GM19395 (cell line): ENCODE measurements around the gene DPYSL5.
"Not testable (repeated sequence)": the region's sequence is repeated elsewhere in the genome, so short reads cannot be mapped to it uniquely, and the experiment has no call there.

Experiments used
- ATAC-seq: cut with Tn5 transposase; IDR thresholded peaks from one replicate; pipeline ENCODE4 v1.9.1; 2021; ENCODE audit warnings: mild to moderate bottlenecking, moderate library complexity; ENCODE audit not compliant: unreplicated experiment

DPYSL5 gene

DNA sequence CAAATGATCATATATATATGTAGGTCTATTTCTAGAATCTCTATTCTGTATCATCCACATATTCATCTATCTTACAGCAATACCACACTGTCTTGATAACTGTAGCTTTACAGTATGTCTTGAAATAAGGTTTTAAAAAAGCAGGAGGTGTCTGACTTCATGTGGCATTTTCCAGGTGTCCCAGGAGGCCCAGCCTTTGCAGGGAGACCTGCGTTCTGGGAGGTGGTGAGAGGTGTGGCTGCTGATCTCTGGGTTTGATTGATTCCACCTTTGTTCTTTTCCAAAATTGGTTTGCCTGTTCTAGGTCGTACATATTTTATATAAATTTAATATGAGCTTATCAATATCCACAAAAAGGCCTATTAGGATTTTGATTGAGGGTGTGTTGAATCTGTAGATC lies 26.6 kb downstream of the DPYSL5 start:
- ATAC-seq, result no peak

DNA sequence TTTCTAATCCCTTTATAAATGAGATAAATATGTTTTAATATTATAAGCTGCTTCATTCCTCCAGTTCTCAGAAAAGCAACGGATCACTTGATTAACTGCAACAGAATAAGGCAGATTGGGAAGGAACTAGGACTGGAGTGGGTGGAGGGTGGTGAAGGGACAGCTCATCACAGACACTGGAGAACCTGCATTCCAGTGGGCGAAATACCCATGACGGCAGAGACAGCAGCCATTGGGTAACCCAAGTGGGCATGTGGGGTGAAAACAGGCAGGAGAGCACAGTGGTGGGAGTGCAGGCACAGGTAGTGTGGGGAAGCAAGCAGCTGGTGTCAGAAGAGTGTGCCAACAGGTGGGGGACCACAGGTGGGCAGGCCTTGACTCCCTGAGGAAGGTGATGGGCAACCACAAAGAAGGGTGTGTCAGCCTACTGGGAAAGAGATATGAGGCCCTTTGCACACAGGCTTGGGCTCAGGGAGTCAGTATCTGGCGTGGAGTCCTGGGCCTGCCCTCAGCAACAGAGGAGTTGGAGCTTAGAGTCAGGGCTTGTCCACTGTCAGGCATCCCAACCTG lies 27.2 kb downstream of the DPYSL5 start:
- ATAC-seq, result no peak

DNA sequence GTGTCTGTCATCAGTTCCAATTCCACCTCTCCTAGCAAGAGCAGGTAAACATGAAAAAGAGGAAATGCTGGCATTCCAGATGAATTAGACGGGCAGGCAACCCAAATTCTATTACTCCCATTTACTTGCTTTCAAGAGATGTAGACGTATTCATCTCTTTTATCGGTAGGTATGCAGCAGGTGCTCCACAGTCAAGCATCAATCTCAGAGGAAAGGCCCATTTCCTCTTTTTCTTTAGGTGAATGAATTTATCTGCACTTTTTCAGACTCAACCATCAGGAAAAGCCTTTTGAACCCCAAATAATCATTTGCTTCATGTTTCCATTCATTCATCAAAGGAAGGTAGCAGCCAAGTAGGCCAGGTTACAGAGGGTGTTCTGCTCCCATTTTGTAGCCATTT lies 27.9 kb downstream of the DPYSL5 start:
- ATAC-seq, result no peak

DNA sequence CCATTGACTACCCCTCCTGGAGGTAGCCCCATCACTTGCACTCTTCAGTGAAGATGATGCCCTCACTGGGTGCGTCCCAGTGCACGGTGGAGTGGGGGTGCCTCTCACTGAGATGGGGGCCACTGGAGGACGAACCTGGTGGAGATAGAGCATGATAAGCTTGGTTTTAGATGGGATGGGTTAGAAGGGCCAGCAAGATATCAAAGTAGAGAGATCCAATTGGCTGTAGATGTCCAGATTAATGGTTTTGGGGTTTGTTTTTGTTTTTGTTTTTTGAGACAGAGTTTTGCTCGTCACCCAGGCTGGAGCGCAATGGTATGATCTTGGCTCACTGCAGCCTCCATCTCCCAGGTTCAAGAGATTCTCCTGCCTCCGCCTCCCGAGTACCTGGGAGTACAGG lies 28.3 kb downstream of the DPYSL5 start:
- ATAC-seq, result no peak

DNA sequence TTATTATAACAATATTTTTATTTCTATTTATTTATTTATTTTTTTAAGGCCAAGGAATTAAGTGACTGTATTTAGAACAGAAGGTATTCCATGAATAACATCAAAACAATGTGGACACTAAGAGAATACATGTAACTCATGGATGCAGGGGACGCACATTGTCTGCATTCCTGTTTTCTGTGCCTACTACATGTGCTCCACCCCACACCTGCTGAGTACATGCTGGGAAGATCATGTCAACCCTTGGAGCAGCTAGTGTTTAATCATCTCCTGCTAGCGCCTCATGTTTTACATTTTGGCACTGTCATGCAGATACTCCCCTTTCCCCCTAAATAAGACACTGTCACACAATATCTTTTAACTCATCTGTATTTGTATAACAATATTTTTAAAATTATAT lies 29.3 kb downstream of the DPYSL5 start:
- ATAC-seq, result no peak

DNA sequence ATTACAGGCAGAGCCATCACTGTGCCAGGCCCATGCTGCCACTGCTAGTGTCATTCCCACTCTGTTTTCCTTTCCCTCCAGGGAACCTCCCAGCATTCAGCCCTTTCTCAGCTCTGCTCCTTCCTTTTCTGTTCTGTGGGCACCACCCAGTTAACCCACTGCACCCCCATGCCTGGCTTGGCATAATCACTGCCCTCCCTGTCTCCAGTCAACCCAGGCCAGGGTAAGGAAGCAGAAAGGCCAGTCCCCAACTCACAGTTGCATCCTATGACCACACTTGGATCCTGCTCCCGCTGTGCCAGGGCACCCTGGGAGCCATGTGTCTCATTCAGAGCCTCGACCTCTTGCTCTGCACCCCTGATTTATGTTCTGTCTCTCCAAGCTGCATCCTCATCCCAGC lies 32.2 kb downstream of the DPYSL5 start:
- ATAC-seq, result no peak

DNA sequence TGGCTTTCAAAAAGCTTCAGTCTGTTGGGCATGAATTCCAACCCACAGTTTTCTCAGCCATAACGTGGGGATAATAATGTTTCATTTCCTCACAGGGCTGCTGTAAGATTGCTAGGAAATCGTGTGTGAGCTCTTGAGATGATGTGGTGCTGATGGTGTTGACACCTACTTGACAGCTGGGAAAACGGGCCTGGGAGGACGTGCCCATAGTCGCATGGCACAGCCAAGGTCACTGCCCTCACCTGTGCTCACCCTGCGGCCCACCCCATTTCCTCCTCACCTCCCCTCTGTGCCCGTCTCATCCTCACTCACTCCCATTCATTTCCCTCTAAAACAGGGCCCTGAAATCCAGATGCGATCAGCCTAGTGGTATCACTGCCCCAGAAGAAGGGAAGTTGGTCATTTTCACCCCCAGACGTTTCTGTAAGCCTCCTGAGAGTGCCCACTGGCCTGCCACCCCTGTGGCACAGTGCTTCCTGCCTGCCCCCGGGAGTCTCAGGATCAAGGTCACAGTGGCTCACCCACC lies 33.0 kb downstream of the DPYSL5 start:
- no peak for ATAC-seq

DNA sequence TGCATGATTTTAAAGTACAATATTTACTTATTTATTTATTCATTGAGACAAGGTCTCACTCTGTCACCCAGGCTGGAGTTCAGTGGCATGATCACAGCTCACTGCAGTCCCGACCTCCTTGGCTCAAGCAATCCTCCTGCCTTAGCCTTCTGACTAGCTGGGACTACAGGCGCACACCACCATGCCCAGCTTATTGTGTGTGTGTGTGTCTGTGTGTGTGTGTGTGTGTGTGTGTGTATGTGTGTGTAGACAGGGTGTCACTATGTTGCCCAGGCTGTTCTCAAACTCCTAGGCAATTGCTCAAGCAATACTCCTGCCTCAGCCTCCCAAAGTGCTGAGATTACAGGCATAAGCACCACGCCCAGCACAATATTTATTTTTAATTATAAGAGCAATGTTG lies 34.3 kb downstream of the DPYSL5 start:
- ATAC-seq, result not testable (repeated sequence)

DNA sequence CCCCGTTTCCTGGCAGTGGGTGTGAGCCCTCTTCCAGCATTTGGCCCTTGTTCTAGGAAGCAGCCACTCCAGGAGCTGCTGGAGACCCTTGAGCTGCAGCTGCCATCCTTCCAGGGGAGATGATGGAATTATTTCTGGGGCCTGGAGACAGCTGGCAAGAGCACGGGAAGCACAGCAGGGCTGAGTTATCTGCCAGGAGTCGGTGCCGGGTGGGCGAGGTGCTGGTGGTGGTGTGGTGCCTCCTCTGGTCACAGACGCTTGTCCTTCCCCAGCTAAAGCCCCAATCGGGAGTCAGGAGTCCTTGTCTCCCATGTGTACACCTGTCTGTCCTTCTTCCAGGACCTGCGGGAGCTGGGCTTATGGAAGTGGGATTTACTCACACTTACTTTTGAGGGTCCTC lies 36.0 kb downstream of the DPYSL5 start:
- no peak for ATAC-seq

DNA sequence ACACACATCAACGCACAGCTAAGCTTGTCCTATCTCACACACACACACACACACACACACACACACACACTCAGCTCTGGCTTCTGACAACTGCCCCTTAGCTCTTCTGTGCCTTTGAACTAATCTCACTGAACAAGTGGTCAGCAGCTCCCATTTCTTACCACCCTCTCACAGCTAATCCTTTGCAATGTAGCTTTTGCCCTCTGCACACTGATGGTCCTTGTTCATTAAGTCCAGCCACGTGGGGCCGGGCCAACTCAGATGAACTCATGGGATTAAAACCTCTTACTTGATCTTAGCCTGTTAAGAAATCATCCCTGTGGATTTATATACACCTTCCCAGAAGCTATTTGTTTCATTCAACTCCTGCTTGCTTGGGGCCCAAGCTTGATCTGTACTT lies 36.6 kb downstream of the DPYSL5 start:
- no peak for ATAC-seq

DNA sequence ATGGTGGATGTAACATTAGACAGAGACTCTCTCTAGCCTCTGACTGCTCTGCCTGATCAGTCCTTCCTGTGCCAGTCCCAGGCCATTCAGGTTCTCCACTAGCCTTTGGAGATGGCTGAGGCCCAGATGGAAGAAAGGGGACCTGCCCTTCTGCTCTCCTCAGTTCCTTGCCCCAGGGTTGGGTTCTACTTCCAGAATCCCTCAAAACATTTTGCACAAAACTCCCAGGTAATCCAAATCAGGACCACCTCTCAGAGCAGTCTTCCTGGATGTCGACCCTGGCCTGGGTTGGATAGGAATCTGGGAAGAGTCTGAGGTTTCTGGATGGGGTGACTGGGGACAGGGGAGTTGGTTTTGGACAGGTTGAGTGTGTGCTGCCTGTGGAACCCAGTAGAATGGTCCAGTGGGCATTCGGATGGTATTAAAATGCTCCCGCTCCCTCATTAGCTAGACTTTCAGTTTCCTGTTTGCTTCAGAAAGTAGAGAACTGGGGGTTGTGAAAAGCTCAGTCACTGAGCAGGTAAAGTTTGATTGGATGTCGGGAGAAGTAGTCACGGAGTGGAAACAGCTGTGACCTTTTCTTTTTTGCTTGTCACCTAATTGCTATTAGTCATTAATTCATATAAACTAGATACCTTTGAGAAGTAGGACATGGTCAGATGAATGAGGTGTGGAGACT lies 37.9 kb downstream of the DPYSL5 start:
- ATAC-seq, result no peak

DNA sequence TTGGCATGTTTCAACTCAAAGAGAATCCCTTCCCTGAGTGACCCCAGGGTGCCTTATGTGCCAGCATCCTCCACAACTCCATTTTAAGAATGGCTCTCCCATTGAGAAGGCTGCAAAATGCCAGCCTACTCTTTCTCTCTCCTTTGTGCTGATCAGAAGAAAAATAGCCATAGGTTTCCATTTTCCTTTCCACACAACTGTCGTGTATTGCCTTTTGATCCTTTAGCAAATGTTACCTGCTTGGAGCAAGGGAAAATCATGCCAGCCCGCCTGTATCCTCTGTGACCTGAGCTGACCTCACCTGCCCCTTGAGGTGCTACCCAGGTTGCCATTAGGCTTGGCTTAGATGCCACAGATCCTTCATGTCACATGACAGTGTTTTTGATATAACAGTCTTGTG lies 38.8 kb downstream of the DPYSL5 start:
- no peak for ATAC-seq

DNA sequence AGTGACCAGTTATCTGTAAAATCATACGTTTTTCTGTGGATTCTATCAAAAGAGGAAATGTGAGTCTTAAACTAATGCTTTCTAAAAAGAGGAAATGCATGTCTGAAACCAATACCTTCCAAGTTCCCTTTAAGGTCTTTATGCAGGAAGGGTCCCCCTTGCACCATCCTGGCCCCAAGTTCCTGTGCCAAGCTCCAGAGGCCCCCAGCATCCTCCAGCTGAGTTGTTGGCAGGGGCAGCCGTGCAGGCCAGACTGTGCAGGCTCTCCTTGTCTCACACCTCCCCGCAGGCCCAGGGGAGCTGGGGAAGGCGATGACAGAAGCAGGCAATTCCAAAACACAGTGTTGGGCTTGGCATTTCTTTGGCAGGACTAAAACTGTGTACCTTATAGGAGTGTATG lies 39.2 kb downstream of the DPYSL5 start:
- no peak for ATAC-seq

DNA sequence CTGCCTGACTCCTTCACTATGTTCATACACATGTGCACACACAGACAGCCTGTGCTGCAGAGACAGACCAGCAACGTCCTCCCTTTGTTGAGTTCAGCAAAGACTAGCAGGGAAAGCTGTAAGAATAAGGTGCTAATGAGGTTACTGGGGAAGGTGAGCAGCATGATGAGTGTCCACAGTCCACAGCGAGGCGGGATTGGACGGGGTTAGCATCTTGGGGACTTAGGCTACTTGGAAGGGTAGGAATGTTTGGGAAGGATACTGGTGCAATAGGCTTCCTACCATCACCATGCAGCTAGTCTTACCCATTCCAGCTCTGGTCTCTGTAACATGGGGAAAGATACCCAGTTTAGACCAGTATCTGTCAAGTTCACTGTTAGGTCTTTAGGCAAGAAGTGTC lies 41.9 kb downstream of the DPYSL5 start:
- ATAC-seq, result no peak

DNA sequence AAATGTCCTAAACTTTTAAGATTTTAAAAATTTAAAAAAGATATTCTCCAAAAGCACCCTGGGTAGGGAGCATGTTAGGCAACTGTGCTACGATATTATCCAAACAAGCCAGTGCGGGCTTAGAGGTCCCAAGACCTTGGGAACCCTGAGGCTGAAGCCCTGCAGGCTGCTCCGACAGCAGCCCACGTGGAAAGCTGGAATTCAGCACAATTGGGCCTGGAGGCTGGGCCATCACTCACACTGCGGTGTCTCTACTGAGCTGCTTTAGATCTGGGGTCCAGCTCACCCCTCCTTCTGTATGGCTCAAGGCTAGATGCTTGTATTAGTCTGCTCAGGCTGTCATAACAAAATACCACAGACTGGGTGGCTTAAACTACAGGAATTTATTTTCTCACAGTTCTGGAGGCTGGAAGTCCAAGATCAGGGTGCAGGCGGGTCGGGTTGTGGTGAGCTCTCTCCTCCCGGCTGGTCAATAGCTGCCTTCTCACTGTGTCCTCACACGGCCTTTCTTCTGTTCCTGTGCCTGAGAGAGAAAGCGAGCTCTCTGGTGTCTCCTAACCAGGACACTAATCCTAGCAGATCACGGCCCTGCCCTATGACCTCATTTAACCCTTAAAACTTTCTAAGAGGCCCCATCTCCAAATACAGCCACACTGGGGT lies 42.5 kb downstream of the DPYSL5 start:
- no peak for ATAC-seq

DNA sequence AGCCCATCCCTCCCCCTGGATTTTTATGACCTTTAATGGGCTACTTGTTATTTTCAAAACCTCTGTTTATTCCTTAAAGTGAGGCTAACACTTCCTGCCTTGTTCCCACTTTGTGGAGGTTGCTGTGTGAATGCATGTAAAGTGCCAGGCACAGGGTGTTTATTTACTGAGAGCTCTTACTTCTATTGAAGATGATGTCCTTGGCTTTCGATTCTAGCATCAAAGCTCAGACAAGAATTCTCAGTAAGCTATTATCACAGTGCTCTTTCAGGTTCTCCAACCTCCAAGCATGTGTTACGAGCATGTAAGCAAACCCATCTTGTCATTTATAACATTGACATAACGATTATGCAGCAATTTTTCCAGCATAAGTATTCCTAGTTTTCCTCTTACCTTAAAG lies 44.2 kb downstream of the DPYSL5 start:
- ATAC-seq, result no peak

DNA sequence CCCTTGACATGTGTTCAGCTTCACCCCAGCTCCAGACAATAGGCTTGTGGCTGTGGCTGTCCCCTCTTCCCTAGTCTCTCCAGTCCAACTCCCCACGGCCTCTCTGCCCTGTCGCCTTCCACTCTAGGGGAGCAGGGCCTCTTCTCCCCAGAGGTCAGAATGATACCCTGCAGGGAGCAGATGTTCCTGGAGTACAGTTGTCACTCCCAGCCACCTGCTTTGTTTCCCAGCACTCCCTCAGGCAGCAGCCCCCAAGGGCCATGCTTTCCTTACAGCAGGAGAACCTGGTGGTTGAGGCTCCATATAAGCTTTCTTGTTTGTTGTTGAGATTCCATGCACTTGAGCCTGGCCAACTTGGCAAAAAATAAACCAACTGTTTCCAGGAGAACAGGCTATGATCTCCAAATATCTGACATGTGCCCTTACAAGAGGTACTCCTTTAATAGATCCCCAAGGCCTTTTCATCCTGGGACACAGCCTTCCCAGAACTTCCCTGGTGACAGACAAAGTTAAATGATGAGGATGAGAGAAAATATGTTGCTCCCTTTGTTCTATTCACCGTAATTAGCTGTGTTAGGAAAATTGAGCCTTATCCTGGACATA lies 45.1 kb downstream of the DPYSL5 start:
- no peak for ATAC-seq

DNA sequence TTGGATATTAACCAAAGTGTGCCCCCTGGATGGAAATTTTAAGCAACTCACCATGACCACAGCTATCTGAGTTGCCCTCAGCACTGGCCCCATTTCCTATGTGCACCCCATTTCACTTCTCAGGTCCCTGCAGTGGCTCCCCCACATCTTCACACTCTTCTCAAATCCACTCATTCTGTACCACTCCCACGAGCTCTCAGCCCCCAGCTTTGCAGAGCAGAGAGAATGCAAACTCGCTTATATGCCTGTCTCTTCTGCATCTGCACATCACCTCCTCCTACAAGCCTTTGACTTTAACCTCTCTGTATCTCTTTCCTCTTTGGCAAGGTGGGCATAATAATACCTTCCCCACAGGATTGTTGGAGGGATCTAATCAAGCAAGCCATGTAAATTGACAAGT lies 46.2 kb downstream of the DPYSL5 start:
- ATAC-seq, result no peak

DNA sequence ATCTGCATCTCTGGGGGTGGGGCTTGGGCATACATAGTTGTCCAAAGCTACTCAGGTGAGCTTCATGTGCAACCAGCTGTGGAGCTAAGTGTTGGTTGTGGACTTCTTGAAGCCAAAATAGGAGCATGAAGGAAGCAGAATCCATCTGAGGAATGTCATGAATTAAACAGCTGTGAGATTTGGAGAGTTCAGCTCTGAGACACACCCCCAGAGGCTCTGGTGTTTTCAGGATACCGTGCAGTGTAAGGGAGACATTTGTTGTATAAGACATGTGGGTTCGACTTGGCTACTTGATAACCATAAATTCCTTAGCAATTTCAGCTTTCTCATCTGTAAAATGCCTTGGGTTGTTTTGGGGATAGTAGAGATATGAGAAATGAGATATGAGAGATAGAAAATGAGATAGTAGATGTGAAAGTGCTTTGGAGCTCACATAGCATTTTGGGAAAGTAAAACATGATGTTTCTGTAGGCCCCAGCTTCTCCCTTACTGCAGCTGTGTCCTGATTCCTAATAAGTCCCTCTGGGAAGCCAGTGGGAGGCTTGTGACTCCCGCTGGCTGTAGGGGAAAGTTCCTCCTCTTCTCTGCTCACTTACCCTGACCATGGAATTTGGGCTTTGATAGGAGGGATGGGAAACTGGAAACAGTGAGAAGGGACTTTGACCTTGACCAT lies 50.0 kb downstream of the DPYSL5 start:
- no peak for ATAC-seq

DNA sequence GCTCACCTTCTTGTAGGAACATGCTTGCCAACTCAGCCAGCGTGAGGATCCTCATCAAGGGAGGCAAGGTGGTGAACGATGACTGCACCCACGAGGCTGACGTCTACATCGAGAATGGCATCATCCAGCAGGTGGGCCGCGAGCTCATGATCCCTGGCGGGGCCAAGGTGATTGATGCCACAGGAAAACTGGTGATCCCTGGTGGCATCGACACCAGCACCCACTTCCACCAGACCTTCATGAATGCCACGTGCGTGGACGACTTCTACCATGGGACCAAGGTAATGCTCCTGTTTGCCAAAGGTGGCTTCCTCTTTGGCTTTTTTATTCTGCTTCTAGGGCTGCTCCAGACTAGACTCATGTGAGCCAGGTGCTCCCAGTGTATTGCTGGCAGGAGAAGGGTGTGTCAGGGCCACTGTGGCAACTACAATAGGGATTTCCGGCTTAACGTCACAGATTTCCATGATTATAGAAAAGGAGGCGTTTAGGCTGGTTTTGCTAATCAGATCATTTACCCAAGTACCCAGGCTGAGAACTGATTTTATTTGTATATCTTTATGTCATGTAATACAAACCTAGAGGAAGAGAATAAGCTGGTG lies 50.6 kb downstream of the DPYSL5 start:
- no peak for ATAC-seq
